SU-DHL-6 (cell line): ENCODE results near the gene HLA-DQB1.

Experiments used
- H2AFZ ChIP-seq: fragments of 200-600 bp; sonication (generic); 2 replicates; pipeline ENCODE4 v1.6.1; 2014; ENCODE audit warnings: low read depth, mild to moderate bottlenecking, moderate library complexity, mixed read lengths, antibody characterized with exemption, low read length; ENCODE audit not compliant: severe bottlenecking
- H3F3A ChIP-seq: fragments of 200-600 bp; shearing (Covaris generic); 2 replicates; pipeline ENCODE4 v1.6.0; 2016; ENCODE audit warnings: antibody characterized with exemption, mild to moderate bottlenecking; ENCODE audit not compliant: insufficient read depth
- H3K27ac ChIP-seq: fragments of 200-600 bp; sonication (generic); 2 replicates; pipeline ENCODE4 v1.5.1; 2016; ENCODE audit warnings: low read depth, mild to moderate bottlenecking, low read length, moderate library complexity, mixed read lengths
- H3K27me3 ChIP-seq: fragments of 200-600 bp; sonication (generic), shearing (Covaris generic); 2 replicates; pipeline ENCODE4 v1.6.0; 2014; ENCODE audit warnings: mild to moderate bottlenecking, low read length
- H3K36me3 ChIP-seq: fragments of 200-600 bp; sonication (generic); 2 replicates; pipeline ENCODE4 v1.6.1; 2014; ENCODE audit warnings: mild to moderate bottlenecking, low read length, mixed read lengths
- H3K4me2 ChIP-seq: fragments of 300-600, 200-600 bp; shearing (Covaris generic), sonication (generic); 2 replicates; pipeline ENCODE4 v1.6.0; 2014; ENCODE audit warnings: low read length, low read depth, mild to moderate bottlenecking; ENCODE audit not compliant: poor library complexity, severe bottlenecking
- H3K4me3 ChIP-seq: fragments of 200-600 bp; sonication (generic); 2 replicates; pipeline ENCODE4 v1.5.1; 2014; ENCODE audit warnings: antibody characterized with exemption, low read length, mild to moderate bottlenecking, mixed read lengths; ENCODE audit not compliant: insufficient read depth, poor library complexity, severe bottlenecking
- H3K79me2 ChIP-seq: fragments of 200-600 bp; sonication (generic); 2 replicates; pipeline ENCODE4 v1.6.1; 2014; ENCODE audit warnings: mild to moderate bottlenecking, low read length, moderate library complexity; ENCODE audit not compliant: insufficient read depth
- H3K9ac ChIP-seq: fragments of 200-600 bp; sonication (generic); 2 replicates; pipeline ENCODE4 v1.7.0; 2014; ENCODE audit warnings: mild to moderate bottlenecking, low read length
- H3K9me2 ChIP-seq: fragments of 200-600 bp; sonication (generic); replicated peaks from 2 replicates; pipeline ENCODE4 v1.6.1; 2014; ENCODE audit warnings: low read length; ENCODE audit not compliant: insufficient read depth
- H3K9me3 ChIP-seq: fragments of 200-600 bp; sonication (generic); 2 replicates; pipeline ENCODE4 v1.6.1; 2014; ENCODE audit warnings: low read length, mixed read lengths; ENCODE audit not compliant: insufficient read depth
- H4K20me1 ChIP-seq: fragments of 200-600 bp; sonication (generic); 2 replicates; pipeline ENCODE4 v1.6.1; 2014; ENCODE audit warnings: low read depth, mild to moderate bottlenecking, antibody characterized with exemption, low read length, moderate library complexity, mixed read lengths
- CTCF ChIP-seq: fragments of 200-600 bp; sonication (generic); IDR thresholded peaks from one replicate; pipeline ENCODE4 v1.5.1; 2017; ENCODE audit warnings: antibody characterized with exemption, mild to moderate bottlenecking, low read length, moderate library complexity; ENCODE audit not compliant: insufficient read depth, poor library complexity, severe bottlenecking
- EZH2phosphoT487 ChIP-seq: fragments of 200-600 bp; sonication (generic), shearing (Covaris generic); conservative IDR thresholded peaks from 2 replicates; pipeline ENCODE4 v1.6.1; 2018; ENCODE audit warnings: mild to moderate bottlenecking, antibody characterized with exemption, low read length, moderate library complexity, mixed read lengths

HLA-DQB1 gene

GRCh38 chr6:32669893-32670292 lies 3.4 kb upstream of the HLA-DQB1 start:
- H3K79me2 ChIP-seq, result peaks cover 6% of the 10 kb centered on the region
- no peaks in the 10 kb centered on the region for H3K36me3 ChIP-seq
- no peak overlapping the region for H2AFZ ChIP-seq
- no peak for TF ChIP-seq CTCF
- TF ChIP-seq EZH2phosphoT487, result no peak
- no peaks in the 10 kb centered on the region for H3K9me2 ChIP-seq
- H3K9ac ChIP-seq, result no peak overlapping the region
- no peak overlapping the region for H3K4me2 ChIP-seq
- H3F3A ChIP-seq, result peaks cover 15% of the 10 kb centered on the region
- no peaks in the 10 kb centered on the region for H3K9me3 ChIP-seq
- H3K27me3 ChIP-seq, result no peaks in the 10 kb centered on the region
- no peak overlapping the region for H3K27ac ChIP-seq
- no peaks in the 10 kb centered on the region for H4K20me1 ChIP-seq
- no peak overlapping the region for H3K4me3 ChIP-seq

GRCh38 chr6:32669240-32669639 lies 2.8 kb upstream of the HLA-DQB1 start:
- Histone ChIP-seq H3K36me3 (no peaks in the 10 kb centered on the region), H3K27me3 (no peaks in the 10 kb centered on the region), H3K27ac (no peak overlapping the region), H2AFZ (no peak overlapping the region), H3K79me2 (peaks cover 6% of the 10 kb centered on the region), H3K9ac (no peak overlapping the region), H3K9me3 (no peaks in the 10 kb centered on the region), H3F3A (peaks cover 15% of the 10 kb centered on the region), H3K9me2 (no peaks in the 10 kb centered on the region), H3K4me3 (no peak overlapping the region), H3K4me2 (no peak overlapping the region), H4K20me1 (no peaks in the 10 kb centered on the region)
- TF ChIP-seq EZH2phosphoT487 (no peak), CTCF (no peak)

- no peaks in the 10 kb centered on the region for H3K27me3 ChIP-seq
- TF ChIP-seq EZH2phosphoT487 (no peak), CTCF (no peak)
- no peaks in the 10 kb centered on the region for H4K20me1 ChIP-seq
- no peaks in the 10 kb centered on the region for H3K9me3 ChIP-seq
- no peaks in the 10 kb centered on the region for H3K36me3 ChIP-seq
- peak overlapping the region; percentile 17 for H3K9ac ChIP-seq
- no peaks in the 10 kb centered on the region for H3K9me2 ChIP-seq
- peak overlapping the region; percentile 13 for H2AFZ ChIP-seq
- H3K4me3 ChIP-seq, result no peak overlapping the region
- H3K27ac ChIP-seq, result peak overlapping the region; percentile 82
- peaks cover 6% of the 10 kb centered on the region for H3K79me2 ChIP-seq
- peaks cover 15% of the 10 kb centered on the region for H3F3A ChIP-seq
- H3K4me2 ChIP-seq, result peak overlapping the region; percentile 78
These were observed 1.8 kb upstream of the HLA-DQB1 start for GRCh38 chr6:32668226-32668747.
